ENCODE results near the gene TENT5D. TPM values are rescaled to one million over a fixed set of nuclear protein-coding genes. Genes with fewer than 3 reads are reported as not detected.

Gene TENT5D
- total RNA-seq: not detected

GRCh38 chrX:80420147-80420546 is at the start of gene TENT5D:
TSS of gene TENT5D (plus strand) at chrX:80420447. CDS start at chrX:80442540, 22,093 bp downstream.

